Uterus (tissue), 2 donors: ENCODE data around the gene FAXC.
"Not testable (repeated sequence)": the region's sequence is repeated elsewhere in the genome, so short reads cannot be mapped to it uniquely, and the experiment has no call there.

Experiments
- CTCF ChIP-seq, 4 experiments: fragments of 200-600 bp in 2 of 4; fragments of 450-650 bp in 2 of 4; sonication (generic) in 2 of 4; IDR thresholded peaks; one replicate each; pipeline ENCODE4 v1.5.1; 2016 to 2019; ENCODE audit warnings: antibody characterized with exemption in 4 of 4, mild to moderate bottlenecking in 2 of 4, moderate library complexity in 1 of 4
- POLR2A ChIP-seq, 2 donors: fragments of 450-650 bp; IDR thresholded peaks; one replicate each; pipeline ENCODE4 v1.6.1; 2016; ENCODE audit warnings: antibody characterized with exemption in 2 of 2, mild to moderate bottlenecking in 1 of 2, moderate library complexity in 1 of 2

- not testable (repeated sequence) for TF ChIP-seq CTCF, POLR2A (IDR thresholded peaks at IDR 0.05)
These were observed 84.0 kb downstream of the FAXC start for GRCh38 chr6:99265447-99265846.
